H9 (cell line): ENCODE data around the gene SGMS2. TPM values are rescaled to one million over a fixed set of nuclear protein-coding genes. Genes with fewer than 3 reads are reported as not detected.

Experiments
- DNase-seq: peaks from one replicate; pipeline ENCODE4 v3.0.0-alpha.2; 2017
- H2AFZ ChIP-seq: one replicate; pipeline ENCODE4 v1.6.1; 2013; ENCODE audit warnings: mild to moderate bottlenecking, low read length, control low read depth, moderate library complexity
- H2AK5ac ChIP-seq: 2 replicates; pipeline ENCODE4 v1.6.1; 2013; ENCODE audit warnings: low read length, control low read depth, mixed read lengths; ENCODE audit not compliant: insufficient read length
- H2BK120ac ChIP-seq: one replicate; pipeline ENCODE4 v1.6.1; 2013; ENCODE audit warnings: low read depth, mild to moderate bottlenecking, low read length, control low read depth, inconsistent platforms; ENCODE audit not compliant: poor library complexity, severe bottlenecking
- H2BK12ac ChIP-seq: 2 replicates; pipeline ENCODE4 v1.6.1; 2013; ENCODE audit warnings: low read length, control low read depth, mixed read lengths, low read depth; ENCODE audit not compliant: insufficient read length
- H2BK15ac ChIP-seq: 2 replicates; pipeline ENCODE4 v1.6.1; 2013; ENCODE audit warnings: low read depth, low read length, control low read depth
- H2BK20ac ChIP-seq: one replicate; pipeline ENCODE4 v1.6.1; 2013; ENCODE audit warnings: low read depth, mild to moderate bottlenecking, low read length, control low read depth, inconsistent platforms; ENCODE audit not compliant: poor library complexity, severe bottlenecking
- H2BK5ac ChIP-seq: 2 replicates; pipeline ENCODE4 v1.6.1; 2013; ENCODE audit warnings: low read length, control low read depth, mixed read lengths; ENCODE audit not compliant: insufficient read length
- H3K14ac ChIP-seq: 2 replicates; pipeline ENCODE4 v1.6.1; 2013; ENCODE audit warnings: low read length, control low read depth; ENCODE audit not compliant: insufficient read depth
- H3K18ac ChIP-seq: 2 replicates; pipeline ENCODE4 v1.6.1; 2013; ENCODE audit warnings: low read depth, mild to moderate bottlenecking, mixed read lengths, low read length, control low read depth; ENCODE audit not compliant: insufficient read length
- H3K23ac ChIP-seq: 2 replicates; pipeline ENCODE4 v1.6.1; 2013; ENCODE audit warnings: low read length, control low read depth, mixed read lengths, low read depth; ENCODE audit not compliant: insufficient read length
- H3K23me2 ChIP-seq: 2 replicates; pipeline ENCODE4 v1.6.1; 2013; ENCODE audit warnings: low read depth, mild to moderate bottlenecking, mixed read lengths, low read length, control low read depth; ENCODE audit not compliant: insufficient read length, poor library complexity, severe bottlenecking
- H3K27ac ChIP-seq: 2 replicates; pipeline ENCODE4 v1.5.1; 2013; ENCODE audit warnings: low read length, control low read depth, mixed read lengths, low read depth; ENCODE audit not compliant: insufficient read length
- H3K27me3 ChIP-seq: 2 replicates; pipeline ENCODE4 v1.6.1; 2013; ENCODE audit warnings: low read length, control low read depth, inconsistent platforms; ENCODE audit not compliant: insufficient read depth
- H3K4ac ChIP-seq: 2 replicates; pipeline ENCODE4 v1.6.1; 2013; ENCODE audit warnings: low read depth, mild to moderate bottlenecking, control low read depth, inconsistent platforms, low read length, moderate library complexity
- H3K4me1 ChIP-seq: 2 replicates; pipeline ENCODE4 v1.6.1; 2013; ENCODE audit warnings: low read length, control low read depth, inconsistent platforms; ENCODE audit not compliant: insufficient read depth
- H3K4me2 ChIP-seq: 2 replicates; pipeline ENCODE4 v1.6.1; 2013; ENCODE audit warnings: low read length, control low read depth, mixed read lengths; ENCODE audit not compliant: insufficient read length, insufficient read depth
- H3K56ac ChIP-seq: 2 replicates; pipeline ENCODE4 v1.6.1; 2013; ENCODE audit warnings: low read depth, mild to moderate bottlenecking, mixed read lengths, low read length, control low read depth; ENCODE audit not compliant: insufficient read length
- H3K79me1 ChIP-seq: 2 replicates; pipeline ENCODE4 v1.6.1; 2013; ENCODE audit warnings: low read depth, mild to moderate bottlenecking, moderate library complexity, low read length, control low read depth, inconsistent platforms; ENCODE audit not compliant: insufficient read depth, poor library complexity, severe bottlenecking
- H3K79me2 ChIP-seq: 2 replicates; pipeline ENCODE4 v1.6.1; 2013; ENCODE audit warnings: low read length, control low read depth, inconsistent platforms; ENCODE audit not compliant: insufficient read depth
- H3K9ac ChIP-seq: 2 replicates; pipeline ENCODE4 v1.6.1; 2013; ENCODE audit warnings: low read length, control low read depth, mixed read lengths; ENCODE audit not compliant: insufficient read length; ENCODE audit errors: extremely low read depth
- H3K9me3 ChIP-seq: one replicate; pipeline ENCODE4 v1.6.1; 2013; ENCODE audit warnings: low read depth, low read length, inconsistent platforms; ENCODE audit not compliant: control insufficient read depth
- H3T11ph ChIP-seq: one replicate; pipeline ENCODE4 v1.6.1; 2013; ENCODE audit warnings: mild to moderate bottlenecking, low read length, control low read depth, inconsistent platforms
- H4K20me1 ChIP-seq: one replicate; pipeline ENCODE4 v1.6.1; 2013; ENCODE audit not compliant: control insufficient read depth, insufficient read length, insufficient read depth
- H4K5ac ChIP-seq: 2 replicates; pipeline ENCODE4 v1.6.1; 2013; ENCODE audit warnings: low read depth, mild to moderate bottlenecking, mixed read lengths, low read length, control low read depth; ENCODE audit not compliant: insufficient read length
- H4K8ac ChIP-seq: replicated peaks from 2 replicates; pipeline ENCODE4 v1.6.1; 2013; ENCODE audit warnings: low read length, control low read depth, mixed read lengths, low read depth; ENCODE audit not compliant: insufficient read length
- H4K91ac ChIP-seq: 2 replicates; pipeline ENCODE4 v1.6.1; 2013; ENCODE audit warnings: low read depth, mild to moderate bottlenecking, moderate library complexity, mixed read lengths, low read length, control low read depth; ENCODE audit not compliant: insufficient read length
- H3K27ac Mint-ChIP-seq, 3 experiments: 2 replicates in 2 of 3; 3 replicates in 1 of 3; pipeline ENCODE4 v1.8.0; 2020 to 2021; ENCODE audit warnings: mixed read lengths in 3 of 3, mild to moderate bottlenecking in 1 of 3, moderate library complexity in 1 of 3
- H3K27me3 Mint-ChIP-seq: 2 replicates; pipeline ENCODE4 v1.8.0; 2021; ENCODE audit warnings: low read depth, mild to moderate bottlenecking, moderate library complexity, mixed read lengths
- H3K36me3 Mint-ChIP-seq, 3 experiments: 2 replicates in 2 of 3; 3 replicates in 1 of 3; pipeline ENCODE4 v1.8.0; 2020 to 2021; ENCODE audit warnings: low read depth in 3 of 3, mixed read lengths in 3 of 3; ENCODE audit not compliant: insufficient read depth in 1 of 3
- H3K4me1 Mint-ChIP-seq, 2 experiments: 2 replicates each; pipeline ENCODE4 v1.8.0; 2020; ENCODE audit warnings: mixed read lengths in 2 of 2
- H3K4me3 Mint-ChIP-seq, 2 experiments: 2 replicates in 1 of 2; 3 replicates in 1 of 2; pipeline ENCODE4 v1.8.0; 2020 to 2021; ENCODE audit warnings: mild to moderate bottlenecking in 2 of 2, mixed read lengths in 2 of 2, moderate library complexity in 1 of 2
- H3K9me3 Mint-ChIP-seq, 2 experiments: 2 replicates in 1 of 2; 3 replicates in 1 of 2; pipeline ENCODE4 v1.8.0; 2020; ENCODE audit warnings: mild to moderate bottlenecking in 2 of 2, mixed read lengths in 2 of 2, moderate library complexity in 1 of 2
- WGBS: extraction: QIAGEN DNeasy Blood & Tissue Kit; methylation state at CpG from one replicate; pipeline ENCODE4 v1.1.7; 2013; ENCODE audit warnings: missing lambda C conversion rate, low lambda C conversion rate, mixed read lengths; ENCODE audit not compliant: insufficient read length; ENCODE audit errors: extremely low coverage; 5-methylcytosine and 5-hydroxymethylcytosine counted together
- total RNA-seq: library from RNA; stranded (reverse); gene quantifications from 2 replicates; pipeline ENCODE4 v1.2.1, GENCODE V29; 2021
- TF ChIP-seq, protein P1 (sequence below): fragments of 200-600 bp; sonication (generic); conservative IDR thresholded peaks from 3 replicates; pipeline ENCODE4 v1.8.0; 2021; ENCODE audit warnings: antibody characterized with exemption, mild to moderate bottlenecking

The SGMS2 gene
- total RNA-seq, 1 experiment from 2014 or later: 9.7 TPM

DNA sequence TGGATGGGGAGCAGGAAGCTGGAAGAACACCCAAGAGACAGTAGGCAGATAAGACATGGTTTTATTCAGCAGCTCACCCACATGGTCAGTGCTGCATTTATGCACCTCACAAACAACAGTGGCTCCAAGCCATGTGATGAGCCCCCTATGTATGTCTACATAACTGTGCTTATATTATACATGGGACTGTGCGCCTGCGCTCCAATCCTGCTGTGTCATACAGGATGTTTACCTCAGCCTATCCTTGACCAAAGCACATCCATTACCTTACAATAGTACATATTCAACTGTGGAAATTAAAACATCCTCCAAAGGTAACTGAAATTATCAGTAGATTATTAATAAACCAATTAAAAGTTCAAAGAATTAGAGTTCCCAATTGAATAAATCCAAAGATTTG, 44.1 kb upstream of the SGMS2 start:
- no peak overlapping the region for H3K56ac ChIP-seq
- no peaks in the 10 kb centered on the region for H3K23me2 ChIP-seq
- WGBS: no CpG with 5 or more reads among the region's 2 CpGs
- no peak overlapping the region for H3K4me2 ChIP-seq
- no peak overlapping the region for H3K14ac ChIP-seq
- H4K91ac ChIP-seq: no peak overlapping the region
- no peaks in the 10 kb centered on the region for H3K79me1 ChIP-seq
- no peak overlapping the region for H3K18ac ChIP-seq
- no peak overlapping the region for H2BK12ac ChIP-seq
- H3T11ph ChIP-seq: no peak overlapping the region
- Mint-ChIP-seq H3K4me1 (no peaks in the 10 kb centered on the region), H3K9me3 (peaks cover 46 to 48% of the 10 kb centered on the region in 2 experiments), H3K27me3 (no peaks in the 10 kb centered on the region; the same call in 1 of the 2 replicates), H3K36me3 (peaks cover 14 to 57% (median 32%) of the 10 kb centered on the region in 3 experiments), H3K27ac (no peak overlapping the region), H3K4me3 (no peak overlapping the region)
- H2BK20ac ChIP-seq: no peak overlapping the region
- TF ChIP-seq, protein P1, sequence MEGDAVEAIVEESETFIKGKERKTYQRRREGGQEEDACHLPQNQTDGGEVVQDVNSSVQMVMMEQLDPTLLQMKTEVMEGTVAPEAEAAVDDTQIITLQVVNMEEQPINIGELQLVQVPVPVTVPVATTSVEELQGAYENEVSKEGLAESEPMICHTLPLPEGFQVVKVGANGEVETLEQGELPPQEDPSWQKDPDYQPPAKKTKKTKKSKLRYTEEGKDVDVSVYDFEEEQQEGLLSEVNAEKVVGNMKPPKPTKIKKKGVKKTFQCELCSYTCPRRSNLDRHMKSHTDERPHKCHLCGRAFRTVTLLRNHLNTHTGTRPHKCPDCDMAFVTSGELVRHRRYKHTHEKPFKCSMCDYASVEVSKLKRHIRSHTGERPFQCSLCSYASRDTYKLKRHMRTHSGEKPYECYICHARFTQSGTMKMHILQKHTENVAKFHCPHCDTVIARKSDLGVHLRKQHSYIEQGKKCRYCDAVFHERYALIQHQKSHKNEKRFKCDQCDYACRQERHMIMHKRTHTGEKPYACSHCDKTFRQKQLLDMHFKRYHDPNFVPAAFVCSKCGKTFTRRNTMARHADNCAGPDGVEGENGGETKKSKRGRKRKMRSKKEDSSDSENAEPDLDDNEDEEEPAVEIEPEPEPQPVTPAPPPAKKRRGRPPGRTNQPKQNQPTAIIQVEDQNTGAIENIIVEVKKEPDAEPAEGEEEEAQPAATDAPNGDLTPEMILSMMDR: no peak
- no peak for DNase-seq
- no peaks in the 10 kb centered on the region for H3K27me3 ChIP-seq
- H2BK15ac ChIP-seq: no peak overlapping the region
- H3K4me1 ChIP-seq: no peaks in the 10 kb centered on the region
- no peak overlapping the region for H3K4ac ChIP-seq
- no peak overlapping the region for H4K5ac ChIP-seq
- H4K8ac ChIP-seq: no peak overlapping the region
- peaks cover 12% of the 10 kb centered on the region for H3K9me3 ChIP-seq
- no peak overlapping the region for H3K9ac ChIP-seq
- H2BK120ac ChIP-seq: no peak overlapping the region
- no peak overlapping the region for H2AFZ ChIP-seq
- H3K79me2 ChIP-seq: no peaks in the 10 kb centered on the region
- no peak overlapping the region for H2BK5ac ChIP-seq
- no peak overlapping the region for H3K27ac ChIP-seq
- H3K23ac ChIP-seq: no peak overlapping the region
- no peaks in the 10 kb centered on the region for H4K20me1 ChIP-seq
- H2AK5ac ChIP-seq: no peak overlapping the region
